ENCODE results near the gene AP5Z1. TPM values are rescaled to one million over a fixed set of nuclear protein-coding genes. Genes with fewer than 3 reads are reported as not detected.
"Not testable (repeated sequence)": the region's sequence is repeated elsewhere in the genome, so short reads cannot be mapped to it uniquely, and the experiment has no call there.

AP5Z1 gene
- total RNA-seq, 1 experiment from 2014 or later: 38.3 TPM

GRCh38 chr7:4794171-4794570, 18.7 kb downstream of the AP5Z1 start:
- H3T11ph ChIP-seq (ENCODE audit: low read length); H3K27me3 ChIP-seq (ENCODE audit: insufficient read depth, low read length); H3K9me3 ChIP-seq (ENCODE audit: control insufficient read depth, low read depth, low read length); DNase-seq; H2BK20ac ChIP-seq (ENCODE audit: low read depth, low read length, poor library complexity, severe bottlenecking); H3K27ac ChIP-seq (ENCODE audit: insufficient read length, low read depth, low read length); H3K79me2 ChIP-seq (ENCODE audit: insufficient read depth, low read length); H2BK15ac ChIP-seq (ENCODE audit: low read depth, low read length); H3K23me2 ChIP-seq (ENCODE audit: insufficient read length, low read depth, low read length, poor library complexity, severe bottlenecking); H2AFZ ChIP-seq (ENCODE audit: low read length); H3K4me1 Mint-ChIP-seq; H3K79me1 ChIP-seq (ENCODE audit: insufficient read depth, low read depth, low read length, poor library complexity, severe bottlenecking); H3K14ac ChIP-seq (ENCODE audit: insufficient read depth, low read length); H3K9me3 Mint-ChIP-seq; H2BK12ac ChIP-seq (ENCODE audit: insufficient read length, low read depth, low read length); H3K9ac ChIP-seq (ENCODE audit: extremely low read depth, insufficient read length, low read length); H3K4me1 ChIP-seq (ENCODE audit: insufficient read depth, low read length); H4K5ac ChIP-seq (ENCODE audit: insufficient read length, low read depth, low read length); H2BK5ac ChIP-seq (ENCODE audit: insufficient read length, low read length); H4K20me1 ChIP-seq (ENCODE audit: control insufficient read depth, insufficient read depth, insufficient read length); H4K91ac ChIP-seq (ENCODE audit: insufficient read length, low read depth, low read length); H4K8ac ChIP-seq (replicated peaks; ENCODE audit: insufficient read length, low read depth, low read length); H3K4ac ChIP-seq (ENCODE audit: low read depth, low read length); H2AK5ac ChIP-seq (ENCODE audit: insufficient read length, low read length); H3K18ac ChIP-seq (ENCODE audit: insufficient read length, low read depth, low read length); H3K27me3 Mint-ChIP-seq (ENCODE audit: low read depth); H3K56ac ChIP-seq (ENCODE audit: insufficient read length, low read depth, low read length); H2BK120ac ChIP-seq (ENCODE audit: low read depth, low read length, poor library complexity, severe bottlenecking); H3K4me2 ChIP-seq (ENCODE audit: insufficient read depth, insufficient read length, low read length); H3K23ac ChIP-seq (ENCODE audit: insufficient read length, low read depth, low read length): not testable (repeated sequence)
- H3K36me3 Mint-ChIP-seq (ENCODE audit: insufficient read depth in 1 of 3, low read depth in 3 of 3): peaks cover 5 to 17% (median 11%) of the 10 kb centered on the region in 3 experiments; a peak in 6 of 7 replicates
- peak overlapping the region in 2 of 3 experiments; percentile 18 to 36; a peak in 3 of 7 replicates for H3K27ac Mint-ChIP-seq
- peak overlapping the region in 1 of 2 experiments; percentile 12; a peak in 1 of 5 replicates for H3K4me3 Mint-ChIP-seq
- no CpG with 5 or more reads among the region's 14 CpGs for WGBS (ENCODE audit: extremely low coverage, insufficient read length, low lambda C conversion rate)

Data from H9 (cell line).